Measurements from ENCODE around the gene RASGRP1.

RASGRP1 gene

DNA sequence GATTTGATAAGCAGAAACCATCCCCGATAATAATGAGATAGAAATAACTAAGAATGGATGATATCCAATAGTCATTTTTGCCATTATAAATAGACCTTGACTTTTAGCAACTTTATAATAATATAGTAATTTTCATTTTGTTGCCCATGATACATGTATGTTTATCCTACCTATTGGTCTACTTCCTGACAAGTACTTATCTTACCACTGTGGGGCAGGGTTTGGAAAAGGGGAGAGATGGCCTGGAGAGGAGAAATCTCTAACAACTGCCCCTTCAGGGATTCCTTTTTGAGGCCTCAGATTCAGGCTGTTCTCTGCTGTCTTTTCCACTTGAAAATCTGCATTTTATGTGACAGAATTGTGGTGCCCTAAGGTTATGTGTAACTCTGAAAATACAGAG, 68.5 kb downstream of the RASGRP1 start:
- no peak for TF ChIP-seq POLR2AphosphoS5 (IDR thresholded peaks at IDR 0.05; ENCODE audit: low read depth, low read length)
- TF ChIP-seq FOXP2 (optimal IDR thresholded peaks at IDR 0.05; ENCODE audit: borderline replicate concordance, extremely low read depth, extremely low read length, insufficient read depth): no peak
- TF ChIP-seq, protein P1, sequence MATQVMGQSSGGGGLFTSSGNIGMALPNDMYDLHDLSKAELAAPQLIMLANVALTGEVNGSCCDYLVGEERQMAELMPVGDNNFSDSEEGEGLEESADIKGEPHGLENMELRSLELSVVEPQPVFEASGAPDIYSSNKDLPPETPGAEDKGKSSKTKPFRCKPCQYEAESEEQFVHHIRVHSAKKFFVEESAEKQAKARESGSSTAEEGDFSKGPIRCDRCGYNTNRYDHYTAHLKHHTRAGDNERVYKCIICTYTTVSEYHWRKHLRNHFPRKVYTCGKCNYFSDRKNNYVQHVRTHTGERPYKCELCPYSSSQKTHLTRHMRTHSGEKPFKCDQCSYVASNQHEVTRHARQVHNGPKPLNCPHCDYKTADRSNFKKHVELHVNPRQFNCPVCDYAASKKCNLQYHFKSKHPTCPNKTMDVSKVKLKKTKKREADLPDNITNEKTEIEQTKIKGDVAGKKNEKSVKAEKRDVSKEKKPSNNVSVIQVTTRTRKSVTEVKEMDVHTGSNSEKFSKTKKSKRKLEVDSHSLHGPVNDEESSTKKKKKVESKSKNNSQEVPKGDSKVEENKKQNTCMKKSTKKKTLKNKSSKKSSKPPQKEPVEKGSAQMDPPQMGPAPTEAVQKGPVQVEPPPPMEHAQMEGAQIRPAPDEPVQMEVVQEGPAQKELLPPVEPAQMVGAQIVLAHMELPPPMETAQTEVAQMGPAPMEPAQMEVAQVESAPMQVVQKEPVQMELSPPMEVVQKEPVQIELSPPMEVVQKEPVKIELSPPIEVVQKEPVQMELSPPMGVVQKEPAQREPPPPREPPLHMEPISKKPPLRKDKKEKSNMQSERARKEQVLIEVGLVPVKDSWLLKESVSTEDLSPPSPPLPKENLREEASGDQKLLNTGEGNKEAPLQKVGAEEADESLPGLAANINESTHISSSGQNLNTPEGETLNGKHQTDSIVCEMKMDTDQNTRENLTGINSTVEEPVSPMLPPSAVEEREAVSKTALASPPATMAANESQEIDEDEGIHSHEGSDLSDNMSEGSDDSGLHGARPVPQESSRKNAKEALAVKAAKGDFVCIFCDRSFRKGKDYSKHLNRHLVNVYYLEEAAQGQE (IDR thresholded peaks at IDR 0.05; ENCODE audit: insufficient read depth in 1 of 2, low read depth in 2 of 2, low read length in 2 of 2): no peak

DNA sequence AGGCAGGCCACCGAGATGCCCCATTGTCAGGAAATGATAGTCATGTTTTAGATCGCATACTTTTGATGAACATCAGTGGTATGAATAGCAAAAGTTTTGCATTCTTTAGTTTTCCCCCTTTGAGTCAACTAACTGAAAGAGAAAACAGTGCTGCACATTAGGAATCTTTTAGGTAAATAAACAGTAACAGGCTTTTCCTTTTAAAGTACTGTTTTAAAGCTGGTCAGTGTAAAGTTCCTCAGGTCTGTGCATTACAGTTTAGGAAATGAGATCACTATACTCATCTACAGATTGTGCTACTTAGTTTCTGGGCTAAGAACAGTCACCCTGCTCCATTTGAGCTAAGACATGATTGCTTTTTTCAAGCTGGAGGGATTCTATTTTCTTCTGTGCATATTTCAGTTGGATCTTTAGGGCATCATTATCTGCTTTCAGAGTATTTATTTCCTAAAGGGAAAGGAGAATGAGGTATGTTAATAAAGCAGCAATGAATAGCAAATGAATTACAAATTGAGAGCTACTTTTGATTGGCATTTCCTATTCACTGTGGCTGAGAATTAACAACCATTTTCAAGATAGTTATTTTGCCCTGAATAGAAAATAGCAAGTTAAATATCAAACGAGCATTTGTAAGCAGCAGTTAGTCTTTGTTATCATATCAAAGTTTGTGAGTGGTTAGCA, 74.2 kb downstream of the RASGRP1 start:
- TF ChIP-seq, protein P1 (IDR thresholded peaks at IDR 0.05; ENCODE audit: insufficient read depth in 1 of 2, low read depth in 2 of 2, low read length in 2 of 2): no peak
- TF ChIP-seq FOXP2 (optimal IDR thresholded peaks at IDR 0.05; ENCODE audit: borderline replicate concordance, extremely low read depth, extremely low read length, insufficient read depth): no peak
- TF ChIP-seq POLR2AphosphoS5 (IDR thresholded peaks at IDR 0.05; ENCODE audit: low read depth, low read length): no peak; the same call in 1 of the 2 replicates
- no peak for TF ChIP-seq SIN3A (IDR thresholded peaks at IDR 0.05; ENCODE audit: borderline replicate concordance, insufficient read depth, low read length)
- TF ChIP-seq TAF1 (IDR thresholded peaks at IDR 0.05; ENCODE audit: borderline replicate concordance, insufficient read depth, low read length): no peak

DNA sequence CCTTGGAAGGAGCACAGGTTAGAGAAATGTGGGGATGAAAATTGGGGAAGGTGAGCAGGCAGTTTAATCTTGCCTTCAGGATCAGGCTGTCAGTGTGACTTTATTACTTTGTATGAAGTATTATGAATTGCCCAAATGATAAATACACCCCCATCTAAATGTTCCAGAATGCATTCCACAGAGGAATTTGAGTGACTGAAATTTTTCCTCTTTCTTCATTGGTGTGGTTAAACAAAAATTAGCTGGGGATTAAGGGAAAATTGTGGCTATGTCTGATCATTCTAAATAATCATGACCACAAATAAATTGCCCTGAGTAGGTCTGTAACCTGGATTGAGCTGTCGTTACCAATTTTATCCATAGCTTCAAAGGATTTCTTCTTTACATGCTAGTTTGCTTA, 77.2 kb downstream of the RASGRP1 start:
- TF ChIP-seq TAF1 (IDR thresholded peaks at IDR 0.05; ENCODE audit: borderline replicate concordance, insufficient read depth, low read length): no peak
- TF ChIP-seq FOXP2 (optimal IDR thresholded peaks at IDR 0.05; ENCODE audit: borderline replicate concordance, extremely low read depth, extremely low read length, insufficient read depth): no peak
- TF ChIP-seq POLR2AphosphoS5 (IDR thresholded peaks at IDR 0.05; ENCODE audit: low read depth, low read length): no peak
- TF ChIP-seq SIN3A (IDR thresholded peaks at IDR 0.05; ENCODE audit: borderline replicate concordance, insufficient read depth, low read length): no peak
- TF ChIP-seq, protein P1 (IDR thresholded peaks at IDR 0.05; ENCODE audit: insufficient read depth in 1 of 2, low read depth in 2 of 2, low read length in 2 of 2): no peak

DNA sequence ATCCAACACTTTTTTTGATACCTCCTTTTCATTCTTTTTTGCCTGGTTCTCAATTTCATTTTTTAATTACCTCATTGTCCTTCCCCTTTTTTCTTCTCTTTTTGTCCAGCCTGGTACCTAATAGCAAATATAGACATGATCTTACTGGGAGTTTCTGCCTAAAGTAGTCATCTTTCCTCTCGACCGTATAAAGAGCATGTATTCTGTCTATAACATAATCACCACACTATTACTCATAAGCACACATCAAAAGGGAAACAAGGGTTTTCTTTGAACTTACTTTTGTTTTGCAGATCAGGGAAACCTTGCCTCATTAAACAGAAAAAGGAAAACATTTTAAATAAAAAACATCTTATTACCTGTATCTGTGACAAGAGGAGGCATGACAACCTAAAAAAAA, 77.7 kb downstream of the RASGRP1 start:
- no peak for TF ChIP-seq TAF1 (IDR thresholded peaks at IDR 0.05; ENCODE audit: borderline replicate concordance, insufficient read depth, low read length)
- TF ChIP-seq, protein P1 (IDR thresholded peaks at IDR 0.05; ENCODE audit: insufficient read depth in 1 of 2, low read depth in 2 of 2, low read length in 2 of 2): no peak
- no peak for TF ChIP-seq POLR2AphosphoS5 (IDR thresholded peaks at IDR 0.05; ENCODE audit: low read depth, low read length)
- no peak for TF ChIP-seq SIN3A (IDR thresholded peaks at IDR 0.05; ENCODE audit: borderline replicate concordance, insufficient read depth, low read length)
- no peak for TF ChIP-seq FOXP2 (optimal IDR thresholded peaks at IDR 0.05; ENCODE audit: borderline replicate concordance, extremely low read depth, extremely low read length, insufficient read depth)

DNA sequence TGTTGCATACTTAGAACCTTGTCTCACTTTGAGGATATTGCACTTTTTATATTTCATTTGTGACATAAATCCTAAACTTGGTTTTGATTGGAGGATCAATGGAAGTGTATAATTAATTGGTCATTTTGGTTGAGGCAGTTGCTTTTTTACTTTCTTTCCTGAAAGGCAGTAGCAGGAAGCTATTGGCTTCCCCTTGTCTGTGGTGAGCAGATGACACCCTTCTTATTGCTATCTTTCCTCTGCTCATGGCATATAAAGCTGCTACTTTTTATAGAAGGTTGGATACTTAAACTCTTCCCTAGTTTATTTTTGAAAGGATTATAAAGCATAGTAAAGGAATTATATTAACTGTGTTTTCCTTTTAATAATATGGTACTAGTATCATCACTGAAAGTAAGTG, 82.0 kb downstream of the RASGRP1 start:
- TF ChIP-seq POLR2AphosphoS5 (IDR thresholded peaks at IDR 0.05; ENCODE audit: low read depth, low read length) (no peak), SIN3A (IDR thresholded peaks at IDR 0.05; ENCODE audit: borderline replicate concordance, insufficient read depth, low read length) (no peak), TAF1 (IDR thresholded peaks at IDR 0.05; ENCODE audit: borderline replicate concordance, insufficient read depth, low read length) (no peak), FOXP2 (optimal IDR thresholded peaks at IDR 0.05; ENCODE audit: borderline replicate concordance, extremely low read depth, extremely low read length, insufficient read depth) (no peak)
- TF ChIP-seq, protein P1 (IDR thresholded peaks at IDR 0.05; ENCODE audit: insufficient read depth in 1 of 2, low read depth in 2 of 2, low read length in 2 of 2): no peak

All from PFSK-1 (cell line).